Measurements from ENCODE around the gene CDC42EP4.

Gene CDC42EP4

DNA sequence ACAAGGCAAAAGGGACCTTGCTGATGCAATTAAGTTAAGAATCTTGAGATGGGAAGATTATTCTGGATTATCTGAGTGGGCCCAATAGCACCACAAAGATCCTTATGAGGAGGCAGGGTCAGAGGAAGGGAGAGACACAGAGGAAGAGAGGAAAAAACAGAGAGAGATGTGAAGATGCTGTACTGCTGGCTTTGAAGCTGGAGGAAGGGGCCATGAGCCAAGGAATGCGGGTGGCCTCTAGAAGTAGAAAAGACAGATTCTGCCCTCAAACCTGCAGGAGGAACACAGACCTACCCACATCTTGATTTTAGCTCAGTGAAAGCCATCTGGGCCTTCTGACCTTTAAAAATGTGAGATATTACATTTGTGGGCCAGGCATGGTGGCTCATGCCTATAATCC lies 42.0 kb downstream of the CDC42EP4 start:
- H3K9ac ChIP-seq = no peak overlapping the region
- TF ChIP-seq, protein P1, sequence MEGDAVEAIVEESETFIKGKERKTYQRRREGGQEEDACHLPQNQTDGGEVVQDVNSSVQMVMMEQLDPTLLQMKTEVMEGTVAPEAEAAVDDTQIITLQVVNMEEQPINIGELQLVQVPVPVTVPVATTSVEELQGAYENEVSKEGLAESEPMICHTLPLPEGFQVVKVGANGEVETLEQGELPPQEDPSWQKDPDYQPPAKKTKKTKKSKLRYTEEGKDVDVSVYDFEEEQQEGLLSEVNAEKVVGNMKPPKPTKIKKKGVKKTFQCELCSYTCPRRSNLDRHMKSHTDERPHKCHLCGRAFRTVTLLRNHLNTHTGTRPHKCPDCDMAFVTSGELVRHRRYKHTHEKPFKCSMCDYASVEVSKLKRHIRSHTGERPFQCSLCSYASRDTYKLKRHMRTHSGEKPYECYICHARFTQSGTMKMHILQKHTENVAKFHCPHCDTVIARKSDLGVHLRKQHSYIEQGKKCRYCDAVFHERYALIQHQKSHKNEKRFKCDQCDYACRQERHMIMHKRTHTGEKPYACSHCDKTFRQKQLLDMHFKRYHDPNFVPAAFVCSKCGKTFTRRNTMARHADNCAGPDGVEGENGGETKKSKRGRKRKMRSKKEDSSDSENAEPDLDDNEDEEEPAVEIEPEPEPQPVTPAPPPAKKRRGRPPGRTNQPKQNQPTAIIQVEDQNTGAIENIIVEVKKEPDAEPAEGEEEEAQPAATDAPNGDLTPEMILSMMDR (IDR thresholded peaks at IDR 0.05) = no peak
- H3K27me3 ChIP-seq (ENCODE audit: control insufficient read depth, insufficient read depth, low read length) = no peaks in the 10 kb centered on the region
- no peak overlapping the region for H3K4me2 ChIP-seq (ENCODE audit: low read length)
- H2AFZ ChIP-seq = no peak overlapping the region
- H3K79me2 ChIP-seq = no peaks in the 10 kb centered on the region
- H3K36me3 ChIP-seq (ENCODE audit: control insufficient read depth, insufficient read depth, low read length) = no peaks in the 10 kb centered on the region
- no peaks in the 10 kb centered on the region for H3K9me3 ChIP-seq (ENCODE audit: control insufficient read depth, low read length)
- H3K4me3 ChIP-seq (ENCODE audit: low read depth, low read length) = no peak overlapping the region
- H3K27ac ChIP-seq = no peak overlapping the region
- H3K4me1 ChIP-seq = no peaks in the 10 kb centered on the region

DNA sequence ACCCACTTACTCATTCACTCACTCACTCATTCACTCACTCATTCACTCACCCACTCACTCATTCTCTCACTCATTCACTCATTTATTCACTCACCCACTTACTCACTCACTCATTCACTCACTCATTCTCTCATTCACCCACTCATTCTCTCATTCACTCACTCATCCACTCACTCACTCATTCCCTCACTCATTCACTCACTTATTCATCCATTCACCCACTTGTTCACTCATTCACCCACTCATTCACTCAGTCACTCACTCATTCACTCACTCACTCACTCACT lies 42.5 kb downstream of the CDC42EP4 start:
- Histone ChIP-seq H3K9me3 (ENCODE audit: control insufficient read depth, low read length) (no peaks in the 10 kb centered on the region), H3K4me1 (no peaks in the 10 kb centered on the region), H3K4me2 (ENCODE audit: low read length) (no peak overlapping the region), H3K27ac (no peak overlapping the region), H3K4me3 (ENCODE audit: low read depth, low read length) (no peak overlapping the region), H3K27me3 (ENCODE audit: control insufficient read depth, insufficient read depth, low read length) (no peaks in the 10 kb centered on the region), H3K9ac (no peak overlapping the region), H3K36me3 (ENCODE audit: control insufficient read depth, insufficient read depth, low read length) (no peaks in the 10 kb centered on the region), H2AFZ (no peak overlapping the region), H3K79me2 (no peaks in the 10 kb centered on the region)
- TF ChIP-seq, protein P1 (IDR thresholded peaks at IDR 0.05) = no peak

DNA sequence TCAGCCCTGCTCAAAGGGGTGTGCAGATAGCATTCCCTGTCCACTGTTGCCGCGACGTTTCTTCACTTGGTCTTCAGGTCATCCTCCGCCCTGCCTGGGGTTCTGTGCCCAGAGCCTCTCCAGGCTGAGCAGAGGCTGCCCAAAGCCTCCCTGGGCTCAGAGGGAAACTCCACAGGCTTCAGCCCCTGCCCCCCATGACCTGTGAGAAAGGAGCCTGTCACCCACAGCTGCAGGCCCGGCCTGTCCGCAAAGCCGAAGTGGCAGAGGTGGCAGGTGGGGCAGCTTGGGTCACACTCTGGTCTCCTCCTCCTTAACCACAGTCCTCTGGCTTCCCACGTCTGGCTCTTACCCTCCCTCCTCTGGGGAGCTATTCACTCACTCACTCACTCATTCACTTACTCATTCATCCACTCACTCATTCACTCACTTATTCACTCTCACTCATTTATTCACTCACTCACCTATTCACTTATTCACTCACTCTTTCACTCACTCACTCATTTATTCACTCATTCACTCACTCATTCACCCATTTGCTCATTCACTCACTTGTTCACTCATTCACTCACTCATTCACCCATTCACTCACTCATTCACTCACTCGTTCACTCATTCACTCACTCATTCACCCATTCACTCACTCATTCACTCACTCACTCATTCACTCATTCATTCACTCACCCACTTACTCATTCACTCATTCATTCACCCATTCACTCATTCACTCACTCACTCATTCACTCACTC lies 43.0 kb downstream of the CDC42EP4 start:
- Histone ChIP-seq H3K79me2 (no peaks in the 10 kb centered on the region), H3K9ac (no peak overlapping the region), H2AFZ (no peak overlapping the region), H3K9me3 (ENCODE audit: control insufficient read depth, low read length) (no peaks in the 10 kb centered on the region), H3K27me3 (ENCODE audit: control insufficient read depth, insufficient read depth, low read length) (no peaks in the 10 kb centered on the region), H3K4me3 (ENCODE audit: low read depth, low read length) (no peak overlapping the region), H3K4me2 (ENCODE audit: low read length) (no peak overlapping the region), H3K4me1 (no peaks in the 10 kb centered on the region), H3K36me3 (ENCODE audit: control insufficient read depth, insufficient read depth, low read length) (no peaks in the 10 kb centered on the region), H3K27ac (no peak overlapping the region)
- TF ChIP-seq, protein P1 (IDR thresholded peaks at IDR 0.05) = no peak

DNA sequence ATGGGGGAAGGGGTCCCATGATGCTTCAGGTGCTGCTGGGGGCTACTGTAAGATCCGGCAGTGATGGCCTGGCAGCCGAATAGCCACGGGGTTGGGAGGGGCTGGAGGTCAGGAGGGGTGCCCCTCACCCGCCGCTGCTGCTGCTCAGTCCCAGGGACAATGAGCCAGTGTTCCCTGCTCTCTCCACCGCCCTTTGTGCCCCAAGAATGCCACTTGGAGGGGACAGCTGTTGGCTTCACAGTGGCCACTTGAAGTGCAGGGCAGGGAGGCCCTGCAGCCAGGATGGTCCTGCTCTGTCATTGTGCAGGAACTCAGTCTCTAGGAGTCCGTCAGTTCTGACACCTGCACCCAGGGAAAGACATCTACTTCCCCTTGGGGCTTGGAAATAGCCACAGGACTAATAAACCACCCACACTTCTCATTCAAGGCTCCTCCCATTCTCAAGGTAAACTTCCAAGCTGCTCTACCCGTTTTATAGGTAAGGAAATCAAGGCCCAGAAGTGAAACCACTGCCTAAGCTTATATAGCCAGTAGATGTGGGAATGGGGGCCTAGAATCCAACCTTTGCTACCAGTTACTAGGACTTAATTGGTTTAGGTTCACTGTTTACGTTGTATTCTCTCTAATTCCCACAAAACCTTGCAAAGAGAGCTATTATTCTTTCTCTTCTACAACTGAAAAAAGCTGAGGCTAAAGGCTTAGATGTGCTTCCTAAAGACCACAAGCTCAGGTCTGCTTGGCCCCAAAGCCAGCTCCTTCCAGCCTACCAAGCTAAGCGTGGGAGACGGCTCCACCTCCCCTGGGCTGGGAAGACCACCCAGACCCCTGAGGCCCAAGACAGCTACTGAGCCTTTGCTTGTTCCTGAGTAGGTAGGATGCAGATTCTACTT lies 43.9 kb downstream of the CDC42EP4 start:
- H3K9me3 ChIP-seq (ENCODE audit: control insufficient read depth, low read length) = no peaks in the 10 kb centered on the region
- H3K4me2 ChIP-seq (ENCODE audit: low read length) = no peak overlapping the region
- TF ChIP-seq, protein P1 (IDR thresholded peaks at IDR 0.05) = no peak
- H3K9ac ChIP-seq = no peak overlapping the region
- H3K27ac ChIP-seq = no peak overlapping the region
- no peaks in the 10 kb centered on the region for H3K79me2 ChIP-seq
- H3K4me1 ChIP-seq = no peaks in the 10 kb centered on the region
- no peaks in the 10 kb centered on the region for H3K27me3 ChIP-seq (ENCODE audit: control insufficient read depth, insufficient read depth, low read length)
- H3K4me3 ChIP-seq (ENCODE audit: low read depth, low read length) = no peak overlapping the region
- no peak overlapping the region for H2AFZ ChIP-seq
- H3K36me3 ChIP-seq (ENCODE audit: control insufficient read depth, insufficient read depth, low read length) = no peaks in the 10 kb centered on the region
